Measurements from ENCODE around the gene TRAM2. TPM values are rescaled to one million over a fixed set of nuclear protein-coding genes. Genes with fewer than 3 reads are reported as not detected.

The TRAM2 gene
- total and polyA plus RNA-seq, 5 experiments from 2014 or later = 3.1 to 9.9 (median 4.9) TPM

- H3K27ac Mint-ChIP-seq = peak overlapping the region in 3 of 10 donors; percentile 13 to 41 (median 37)
- peaks cover 0 to 50% (median 22%) of the 10 kb centered on the region in 3 donors for H3K36me3 Mint-ChIP-seq
- POLR2A ChIA-PET = no interaction called here
Observed at GRCh38 chr6:52504782-52505136, 72.1 kb downstream of the TRAM2 start.

GRCh38 chr6:52503851-52504781, 72.7 kb downstream of the TRAM2 start:
- peaks cover 0 to 43% (median 20%) of the 10 kb centered on the region in 3 donors for H3K36me3 Mint-ChIP-seq
- H3K4me3 Mint-ChIP-seq = no peak overlapping the region
- POLR2A ChIA-PET = no interaction called here
- H3K27me3 Mint-ChIP-seq = no peaks in the 10 kb centered on the region
- no peak for ATAC-seq
- H3K9me3 Mint-ChIP-seq = no peaks in the 10 kb centered on the region
- peaks cover 0 to 5% (median 1%) of the 10 kb centered on the region in 4 donors for H3K4me1 Mint-ChIP-seq
- peak overlapping the region in 3 of 10 donors; percentile 41 to 63 (median 43) for H3K27ac Mint-ChIP-seq
- no peak for DNase-seq

More at GRCh38 chr6:52504782-52505136, 72.1 kb downstream of the TRAM2 start:
- ATAC-seq (no peak), DNase-seq (no peak)
- peaks cover 0 to 5% (median 1%) of the 10 kb centered on the region in 4 donors for H3K4me1 Mint-ChIP-seq
- no peaks in the 10 kb centered on the region for H3K27me3 Mint-ChIP-seq
- H3K9me3 Mint-ChIP-seq = no peaks in the 10 kb centered on the region
- no peak overlapping the region for H3K4me3 Mint-ChIP-seq

GRCh38 chr6:52503323-52503747, 73.5 kb downstream of the TRAM2 start:
- Mint-ChIP-seq H3K36me3 (peaks cover 0 to 36% (median 14%) of the 10 kb centered on the region in 3 donors), H3K27ac (no peak overlapping the region), H3K4me3 (no peak overlapping the region), H3K4me1 (peaks cover 0 to 5% (median 3%) of the 10 kb centered on the region in 4 donors), H3K27me3 (no peaks in the 10 kb centered on the region), H3K9me3 (no peaks in the 10 kb centered on the region)
- POLR2A ChIA-PET = no interaction called here
- ATAC-seq = no peak
- no peak for DNase-seq

GRCh38 chr6:52502306-52503029, 74.4 kb downstream of the TRAM2 start:
- no peaks in the 10 kb centered on the region for H3K9me3 Mint-ChIP-seq
- peak overlapping the region in 1 of 10 donors; percentile 77 for H3K27ac Mint-ChIP-seq
- ATAC-seq (no peak), DNase-seq (no peak)
- peak overlapping the region in 1 of 10 donors; percentile 2 for H3K4me3 Mint-ChIP-seq
- H3K36me3 Mint-ChIP-seq = peaks cover 0 to 27% (median 6%) of the 10 kb centered on the region in 3 donors
- H3K4me1 Mint-ChIP-seq = peaks cover 0 to 5% (median 3%) of the 10 kb centered on the region in 4 donors
- POLR2A ChIA-PET = no interaction called here
- no peaks in the 10 kb centered on the region for H3K27me3 Mint-ChIP-seq

- H3K36me3 Mint-ChIP-seq = peaks cover 0 to 15% (median 5%) of the 10 kb centered on the region in 3 donors
Observed at GRCh38 chr6:52500238-52501129, 76.4 kb downstream of the TRAM2 start.

GRCh38 chr6:52499681-52500236, 77.1 kb downstream of the TRAM2 start:
- DNase-seq (no peak), ATAC-seq (no peak)
- Mint-ChIP-seq H3K27ac (peak overlapping the region in 1 of 10 donors; percentile 37), H3K36me3 (peaks cover 6 to 13% (median 9%) of the 10 kb centered on the region in 3 donors), H3K4me3 (no peak overlapping the region), H3K27me3 (no peaks in the 10 kb centered on the region), H3K9me3 (peaks cover 0 to 5% (median 0%) of the 10 kb centered on the region in 9 donors), H3K4me1 (peaks cover 0 to 3% (median under 1%) of the 10 kb centered on the region in 4 donors)
- POLR2A ChIA-PET = no interaction called here

More at GRCh38 chr6:52500238-52501129, 76.4 kb downstream of the TRAM2 start:
- ATAC-seq (no peak), DNase-seq (no peak)
- Mint-ChIP-seq H3K4me1 (peaks cover 0 to 5% (median 3%) of the 10 kb centered on the region in 4 donors), H3K4me3 (no peak overlapping the region), H3K27me3 (no peaks in the 10 kb centered on the region), H3K27ac (peak overlapping the region in 2 of 10 donors; percentile 15 to 36), H3K9me3 (no peaks in the 10 kb centered on the region)
- POLR2A ChIA-PET = no interaction called here

GRCh38 chr6:52499026-52499425, 77.8 kb downstream of the TRAM2 start:
- POLR2A ChIA-PET = interaction anchor here (0.6 kb wide), 1 partner anchor 150 kb away, joined by 4 read pairs; no protein-coding TSS in a partner anchor
- H3K9me3 Mint-ChIP-seq = peaks cover 0 to 5% (median 0%) of the 10 kb centered on the region in 9 donors
- H3K27ac Mint-ChIP-seq = no peak overlapping the region
- H3K36me3 Mint-ChIP-seq = peaks cover 7 to 13% (median 11%) of the 10 kb centered on the region in 3 donors
- H3K27me3 Mint-ChIP-seq = no peaks in the 10 kb centered on the region
- peaks cover 0 to 3% (median 0%) of the 10 kb centered on the region in 4 donors for H3K4me1 Mint-ChIP-seq
- H3K4me3 Mint-ChIP-seq = no peak overlapping the region
- DNase-seq = no peak
- no peak for ATAC-seq

- ATAC-seq (no peak), DNase-seq (no peak)
- POLR2A ChIA-PET = no interaction called here
- peaks cover 0 to 3% (median 0%) of the 10 kb centered on the region in 4 donors for H3K4me1 Mint-ChIP-seq
- no peaks in the 10 kb centered on the region for H3K27me3 Mint-ChIP-seq
- no peak overlapping the region for H3K27ac Mint-ChIP-seq
- no peak overlapping the region for H3K4me3 Mint-ChIP-seq
- peaks cover 7 to 13% (median 11%) of the 10 kb centered on the region in 3 donors for H3K36me3 Mint-ChIP-seq
- H3K9me3 Mint-ChIP-seq = peaks cover 0 to 5% (median 0%) of the 10 kb centered on the region in 9 donors
Observed at GRCh38 chr6:52498538-52499017, 78.3 kb downstream of the TRAM2 start.

- H3K27ac Mint-ChIP-seq = peak overlapping the region in 1 of 10 donors; percentile 19
- H3K9me3 Mint-ChIP-seq = peaks cover 0 to 5% (median 0%) of the 10 kb centered on the region in 9 donors
- ATAC-seq (no peak), DNase-seq (no peak)
- H3K4me3 Mint-ChIP-seq = no peak overlapping the region
- no peaks in the 10 kb centered on the region for H3K27me3 Mint-ChIP-seq
- POLR2A ChIA-PET = no interaction called here
- H3K36me3 Mint-ChIP-seq = peaks cover 7 to 11% (median 11%) of the 10 kb centered on the region in 3 donors
- peaks cover 0 to 3% (median 0%) of the 10 kb centered on the region in 4 donors for H3K4me1 Mint-ChIP-seq
Observed at GRCh38 chr6:52497652-52498408, 79.0 kb downstream of the TRAM2 start.

- ATAC-seq (no peak), DNase-seq (no peak)
- Mint-ChIP-seq H3K27me3 (no peaks in the 10 kb centered on the region), H3K4me3 (no peak overlapping the region), H3K9me3 (peaks cover 0 to 5% (median 0%) of the 10 kb centered on the region in 9 donors), H3K36me3 (peaks cover 3 to 9% (median 7%) of the 10 kb centered on the region in 3 donors), H3K4me1 (peaks cover 0 to 3% (median 0%) of the 10 kb centered on the region in 4 donors), H3K27ac (peak overlapping the region in 2 of 10 donors; percentile 47 to 57)
- POLR2A ChIA-PET = interaction anchor here (0.6 kb wide), 1 partner anchor 67 kb away, joined by 3 read pairs; no protein-coding TSS in a partner anchor
Observed at GRCh38 chr6:52496631-52497030, 80.2 kb downstream of the TRAM2 start.

- Mint-ChIP-seq H3K9me3 (peaks cover 0 to 5% (median 0%) of the 10 kb centered on the region in 9 donors), H3K27me3 (no peaks in the 10 kb centered on the region), H3K27ac (peak overlapping the region in 1 of 10 donors; percentile 26), H3K36me3 (peaks cover 3 to 10% (median 7%) of the 10 kb centered on the region in 3 donors), H3K4me3 (no peak overlapping the region), H3K4me1 (peaks cover 0 to 3% (median 0%) of the 10 kb centered on the region in 4 donors)
- ATAC-seq = no peak
- no peak for DNase-seq
- POLR2A ChIA-PET = no interaction called here
Observed at GRCh38 chr6:52495922-52496321, 80.9 kb downstream of the TRAM2 start.

All from naive thymus-derived CD8-positive, alpha-beta T cell (primary cell).